Central memory CD4-positive, alpha-beta T cell (primary cell): Measurements from ENCODE around the gene TOMT.
"Not testable (repeated sequence)": the region's sequence is repeated elsewhere in the genome, so short reads cannot be mapped to it uniquely, and the experiment has no call there.

ENCODE experiments used
- DNase-seq: peaks from one replicate; pipeline ENCODE4 v3.0.0; 2022

The TOMT gene

DNA sequence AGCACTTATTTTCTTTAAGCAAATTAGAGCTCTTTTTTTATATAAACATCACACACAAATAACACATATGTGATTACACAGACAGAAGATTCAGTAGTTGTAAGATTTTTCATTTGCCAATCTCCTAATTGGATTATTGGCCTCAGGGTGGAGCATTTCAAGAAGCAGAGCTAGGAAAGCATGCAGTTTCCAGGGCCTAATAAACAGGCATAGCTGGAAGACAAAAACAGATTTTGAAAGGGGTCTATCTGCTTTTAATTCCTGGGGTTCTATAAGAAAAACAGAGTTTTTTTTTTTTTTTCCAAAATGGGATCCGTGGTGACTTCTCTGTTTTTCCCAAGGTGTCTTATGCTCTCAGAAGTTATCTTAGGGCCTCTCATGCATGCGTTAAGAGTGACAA, 22.2 kb downstream of the TOMT start:
- DNase-seq = no peak

DNA sequence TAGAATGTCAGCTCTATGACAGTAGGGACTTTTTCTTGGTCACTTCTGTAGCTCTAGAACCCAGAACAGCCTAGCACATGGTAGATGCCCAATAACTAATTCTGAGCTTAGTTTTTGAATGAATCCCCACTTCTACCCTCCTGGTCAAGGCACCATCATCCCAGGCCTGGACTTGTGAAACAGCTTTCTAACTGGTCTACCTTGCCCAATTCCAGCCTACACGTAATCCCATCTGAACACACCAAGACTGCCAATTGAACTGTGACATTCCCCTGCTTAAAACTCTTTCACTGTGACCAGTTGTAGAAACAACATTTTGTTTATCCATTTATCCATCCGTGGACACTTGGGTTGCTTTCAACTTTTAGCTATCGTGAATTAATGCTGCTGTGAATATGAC, 23.7 kb downstream of the TOMT start:
- no peak for DNase-seq

DNA sequence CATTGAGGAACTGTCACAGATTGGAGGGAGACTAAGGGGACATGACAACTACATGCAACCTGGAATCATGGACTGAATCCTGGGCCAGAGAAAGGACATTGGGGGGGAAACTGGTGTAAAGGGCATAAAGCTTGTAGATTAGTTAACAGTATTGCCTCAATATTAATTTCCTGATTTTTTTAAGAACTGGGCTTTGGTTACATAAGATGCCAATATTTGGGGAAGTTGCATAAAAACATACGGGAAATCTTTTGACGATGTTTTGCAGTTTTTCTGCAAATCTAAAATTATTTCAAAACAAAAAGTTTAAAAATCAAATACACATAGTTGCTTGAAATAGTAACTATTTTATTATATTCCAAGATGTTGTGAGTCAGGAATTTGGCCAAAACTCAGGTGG, 26.9 kb downstream of the TOMT start:
- DNase-seq = no peak

DNA sequence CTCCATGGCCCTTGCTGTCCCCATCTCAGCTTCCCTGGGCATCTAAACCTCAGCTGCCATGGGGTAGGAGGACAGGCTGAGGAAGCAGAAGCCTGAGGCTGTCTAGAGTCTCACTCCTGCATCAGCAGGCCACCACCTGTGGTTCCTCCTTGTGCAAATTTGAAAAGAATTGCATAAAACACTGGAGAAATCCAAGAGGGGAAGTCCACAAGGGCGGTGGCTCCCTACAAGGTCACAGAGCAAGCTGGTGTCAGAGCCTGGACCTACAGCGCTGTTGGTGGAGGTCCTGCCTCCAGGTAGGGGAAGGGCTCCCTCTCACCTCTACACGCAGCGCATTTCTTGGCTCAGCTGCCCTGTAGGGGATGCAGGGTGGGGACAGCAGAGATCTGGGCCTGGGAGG, 29.7 kb downstream of the TOMT start, which contains the start of gene FOLR3:
TSS of gene FOLR3 (plus strand) at position 253 of the 400 bp plus-strand sequence. CDS start 228 bp downstream, outside the sequence.
- not testable (repeated sequence) for DNase-seq

DNA sequence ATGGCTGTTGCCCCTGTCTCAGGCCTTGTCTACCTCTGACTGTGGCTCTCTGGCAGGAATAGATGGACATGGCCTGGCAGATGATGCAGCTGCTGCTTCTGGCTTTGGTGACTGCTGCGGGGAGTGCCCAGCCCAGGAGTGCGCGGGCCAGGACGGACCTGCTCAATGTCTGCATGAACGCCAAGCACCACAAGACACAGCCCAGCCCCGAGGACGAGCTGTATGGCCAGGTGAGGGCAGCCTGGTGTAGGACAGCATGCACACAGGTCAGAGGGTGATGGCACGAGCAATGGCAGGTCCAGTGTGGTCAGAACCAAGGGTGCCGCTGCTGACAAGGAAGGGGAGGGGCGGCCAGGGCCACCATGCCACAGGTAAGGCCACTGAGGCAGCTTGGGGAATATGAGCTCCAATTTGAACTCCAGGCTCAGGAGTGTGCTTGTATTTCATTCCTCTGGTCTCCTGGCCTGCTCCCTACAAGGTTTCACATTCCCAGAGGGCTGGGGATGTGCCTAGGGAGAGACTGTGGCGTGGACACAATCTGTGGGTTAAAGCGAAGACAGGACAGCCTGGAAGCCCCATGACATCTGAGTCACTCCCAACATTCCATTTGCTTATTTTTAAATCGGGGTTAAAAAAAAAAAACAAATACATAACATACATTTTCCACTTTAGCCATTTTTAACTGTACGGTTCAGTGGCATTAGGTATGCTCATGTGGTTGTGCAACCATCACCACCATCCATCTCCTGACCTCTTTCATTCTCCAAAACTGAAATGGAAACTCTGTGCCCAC, 30.4 kb downstream of the TOMT start:
- DNase-seq = no peak

DNA sequence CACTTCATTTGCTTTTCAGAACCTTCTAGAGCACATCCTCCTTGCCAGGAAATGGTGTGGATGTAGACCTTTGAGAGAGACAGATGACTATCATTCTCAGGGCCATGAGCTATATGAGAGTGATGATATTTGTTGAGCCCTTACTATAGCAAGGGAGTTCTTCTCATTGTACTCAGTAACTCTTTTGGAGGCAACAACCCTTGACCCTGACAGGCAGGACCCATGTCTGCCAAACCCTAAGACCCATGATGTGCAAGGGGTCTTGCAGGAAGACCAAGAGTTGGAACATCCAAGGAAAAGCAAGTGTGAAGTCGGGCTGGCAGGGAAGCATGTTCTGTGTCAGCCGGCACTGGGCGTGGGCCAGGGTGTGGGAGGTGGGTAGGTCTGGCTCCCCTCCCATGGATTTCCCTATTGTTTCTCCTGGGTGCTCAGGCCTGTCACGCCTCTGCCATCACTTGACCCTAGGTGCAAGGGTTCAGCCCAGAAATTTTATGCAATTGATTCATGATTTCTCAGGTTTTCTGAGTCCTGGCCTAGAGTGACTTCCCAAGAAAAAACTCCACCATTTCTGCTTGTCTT, 31.0 kb downstream of the TOMT start:
- DNase-seq = no peak

DNA sequence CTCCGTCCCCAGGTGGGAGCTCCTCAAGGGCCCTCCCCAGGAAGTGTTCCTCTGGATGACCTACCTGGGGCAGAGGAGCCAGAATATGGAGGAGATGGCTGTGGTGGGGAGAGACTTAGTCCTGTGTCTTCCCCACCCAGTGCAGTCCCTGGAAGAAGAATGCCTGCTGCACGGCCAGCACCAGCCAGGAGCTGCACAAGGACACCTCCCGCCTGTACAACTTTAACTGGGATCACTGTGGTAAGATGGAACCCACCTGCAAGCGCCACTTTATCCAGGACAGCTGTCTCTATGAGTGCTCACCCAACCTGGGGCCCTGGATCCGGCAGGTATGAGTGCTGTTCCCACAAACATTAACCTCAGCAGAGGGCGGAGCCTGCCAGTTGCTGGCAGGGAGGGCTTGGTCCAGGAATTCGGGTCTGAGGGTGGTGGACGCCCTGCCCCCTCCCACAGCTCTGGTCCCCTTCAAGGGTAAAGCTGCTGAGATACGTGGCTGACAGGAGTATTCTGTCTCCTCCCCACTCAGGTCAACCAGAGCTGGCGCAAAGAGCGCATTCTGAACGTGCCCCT, 33.2 kb downstream of the TOMT start:
- no peak for DNase-seq

DNA sequence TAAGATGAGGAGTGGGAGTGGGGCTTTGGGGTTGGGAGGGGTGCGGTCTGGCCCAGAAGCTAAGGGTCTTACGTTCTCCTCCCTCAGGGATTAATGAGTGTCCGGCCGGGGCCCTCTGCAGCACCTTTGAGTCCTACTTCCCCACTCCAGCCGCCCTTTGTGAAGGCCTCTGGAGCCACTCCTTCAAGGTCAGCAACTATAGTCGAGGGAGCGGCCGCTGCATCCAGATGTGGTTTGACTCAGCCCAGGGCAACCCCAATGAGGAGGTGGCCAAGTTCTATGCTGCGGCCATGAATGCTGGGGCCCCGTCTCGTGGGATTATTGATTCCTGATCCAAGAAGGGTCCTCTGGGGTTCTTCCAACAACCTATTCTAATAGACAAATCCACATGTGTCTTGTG, 33.8 kb downstream of the TOMT start:
- no peak for DNase-seq

DNA sequence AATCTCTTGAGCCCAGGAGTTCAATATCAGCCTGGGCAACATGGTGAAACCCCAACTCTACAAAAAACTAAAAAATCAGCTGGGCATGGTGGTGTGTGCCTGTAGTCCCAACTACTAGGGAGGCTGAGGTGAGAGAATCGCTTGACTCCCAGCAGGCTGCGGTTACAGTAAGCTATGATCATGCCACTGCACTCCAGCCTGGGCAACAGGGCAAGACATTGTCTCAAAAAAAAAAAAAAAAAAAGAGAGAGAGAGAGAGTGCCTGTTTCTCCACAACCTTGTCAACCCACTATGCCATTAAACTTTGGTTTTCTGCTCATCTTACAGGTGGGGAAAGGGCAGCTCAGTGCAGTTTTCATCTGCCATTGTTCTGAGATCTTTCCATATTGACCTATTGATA, 34.9 kb downstream of the TOMT start:
- no peak for DNase-seq

DNA sequence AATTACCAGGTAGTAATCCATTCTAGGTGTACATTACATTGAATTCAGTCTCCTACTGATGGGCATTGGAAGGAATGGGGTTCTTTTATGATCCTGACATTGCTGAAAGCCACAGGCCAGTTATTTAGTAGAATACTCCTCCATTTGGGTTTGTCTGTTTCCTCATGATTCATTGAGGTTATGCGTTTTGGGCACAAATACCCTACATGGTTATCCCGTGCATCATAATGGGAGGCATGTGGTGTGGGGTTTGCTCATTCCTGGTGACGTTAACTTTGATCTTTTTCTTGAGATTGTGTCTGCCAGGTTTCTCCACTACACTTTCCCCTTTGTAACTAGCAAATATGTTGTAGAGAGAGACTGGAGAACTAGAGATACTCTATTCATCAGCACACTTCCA, 35.3 kb downstream of the TOMT start:
- DNase-seq = no peak

DNA sequence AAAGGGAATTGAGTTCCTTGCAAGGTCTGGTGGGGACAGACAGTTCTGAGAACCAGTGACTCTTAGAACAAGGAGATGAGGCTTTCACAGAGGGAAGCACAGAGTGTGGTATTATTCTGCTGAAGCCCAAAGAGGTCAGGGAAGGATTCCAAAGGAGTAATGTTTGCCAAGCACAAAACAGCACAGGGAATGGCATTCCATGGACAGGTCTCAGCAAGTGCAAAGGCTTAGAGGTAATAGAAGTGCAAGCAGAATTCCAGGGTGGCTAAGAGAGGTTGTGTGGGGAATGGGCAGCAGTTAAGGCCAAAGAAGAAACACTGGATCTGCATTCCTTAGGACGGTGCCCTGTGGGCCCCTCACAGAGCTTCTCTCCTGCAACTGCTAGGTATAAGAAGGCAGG, 36.4 kb downstream of the TOMT start:
- DNase-seq = not testable (repeated sequence)

DNA sequence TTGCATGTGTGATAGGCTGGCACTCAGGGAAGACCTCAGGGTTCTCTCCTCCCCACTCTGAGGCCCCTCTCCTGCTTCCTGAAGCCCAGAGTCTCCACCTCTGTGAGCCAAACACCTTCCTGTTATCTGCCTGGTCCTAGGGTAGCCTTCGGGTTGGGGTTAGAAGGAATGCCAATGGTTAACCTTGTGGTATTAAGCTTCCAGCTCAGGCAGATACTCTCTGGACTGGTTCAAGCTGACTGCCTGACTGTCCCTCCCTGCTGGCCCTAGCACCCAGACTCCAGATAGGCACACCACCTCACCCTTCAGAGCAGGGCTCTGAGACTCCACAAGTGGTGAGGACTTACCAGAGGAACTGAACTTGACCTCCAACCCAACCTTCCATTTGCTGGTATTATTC, 36.8 kb downstream of the TOMT start:
- not testable (repeated sequence) for DNase-seq

DNA sequence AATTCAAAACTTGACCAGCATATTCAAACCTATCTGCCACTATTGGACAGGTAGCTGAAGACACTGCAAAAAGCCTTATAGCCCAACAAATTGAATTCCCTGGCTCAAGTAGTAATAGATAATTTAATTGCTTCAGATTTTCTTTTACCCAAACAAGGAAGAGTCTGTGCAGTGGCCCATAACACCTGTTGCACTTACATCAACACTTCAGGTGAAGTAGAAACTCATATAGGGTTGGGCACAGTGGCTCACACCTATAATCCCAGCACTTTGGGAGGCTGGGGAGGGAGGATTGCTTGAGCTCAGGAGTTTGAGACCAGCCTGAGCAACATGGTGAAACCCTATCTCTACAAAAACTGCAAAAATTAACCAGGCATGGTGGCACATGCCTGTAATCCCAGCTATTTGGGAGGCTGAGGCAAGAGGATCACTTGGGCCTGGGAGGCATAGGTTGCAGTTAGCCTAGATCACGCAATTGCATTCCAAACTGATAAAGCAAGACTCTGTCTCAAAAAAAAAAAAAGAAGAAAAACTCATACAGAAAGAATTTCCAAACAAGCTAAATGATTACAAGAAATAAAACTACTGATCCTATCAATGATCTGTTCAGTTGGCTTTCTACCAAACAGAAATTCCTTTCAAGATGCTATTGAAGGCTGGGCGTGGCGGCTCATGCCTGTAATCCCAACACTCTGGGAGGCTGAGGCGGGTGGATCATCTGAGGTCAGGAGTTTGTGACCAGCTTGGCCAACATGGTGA, 39.3 kb downstream of the TOMT start:
- no peak for DNase-seq

DNA sequence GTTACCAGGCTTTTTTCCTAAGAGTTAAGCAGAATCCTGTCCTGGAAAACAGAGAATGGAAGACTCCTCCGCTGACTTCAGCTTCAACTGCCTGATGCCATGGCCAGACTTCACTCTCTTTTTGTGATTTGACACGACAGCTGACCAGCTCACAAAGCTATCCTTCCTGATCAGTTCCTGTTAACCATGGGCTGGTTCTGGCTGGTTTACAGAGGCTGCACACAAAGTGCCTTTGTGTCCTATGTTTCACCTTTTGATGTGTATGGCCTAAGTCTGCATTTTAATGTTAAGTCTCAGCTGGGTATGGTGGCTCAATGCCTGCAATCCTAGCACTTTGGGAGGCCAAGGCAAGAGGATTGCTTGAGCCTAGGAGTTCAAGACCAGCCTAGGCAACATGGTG, 40.9 kb downstream of the TOMT start:
- no peak for DNase-seq

DNA sequence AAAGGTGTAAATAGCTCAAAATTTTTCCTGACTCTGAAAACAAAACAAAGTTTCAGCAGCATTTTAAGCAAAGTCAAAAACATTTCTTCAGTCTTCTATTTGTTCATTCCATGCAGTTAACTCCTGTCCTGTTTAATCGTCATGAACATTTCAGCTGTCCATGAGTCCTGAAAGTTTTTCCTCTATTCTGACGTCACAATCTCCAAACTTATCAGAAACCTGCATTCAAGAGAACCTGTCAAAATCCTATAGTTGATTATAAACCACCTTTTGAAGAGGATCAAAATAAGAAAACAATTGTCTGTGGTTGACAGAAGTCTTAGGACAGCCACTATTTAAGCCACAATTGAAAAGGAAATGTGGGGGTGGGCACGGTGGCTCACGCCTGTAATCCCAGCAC, 45.2 kb downstream of the TOMT start:
- DNase-seq = no peak

DNA sequence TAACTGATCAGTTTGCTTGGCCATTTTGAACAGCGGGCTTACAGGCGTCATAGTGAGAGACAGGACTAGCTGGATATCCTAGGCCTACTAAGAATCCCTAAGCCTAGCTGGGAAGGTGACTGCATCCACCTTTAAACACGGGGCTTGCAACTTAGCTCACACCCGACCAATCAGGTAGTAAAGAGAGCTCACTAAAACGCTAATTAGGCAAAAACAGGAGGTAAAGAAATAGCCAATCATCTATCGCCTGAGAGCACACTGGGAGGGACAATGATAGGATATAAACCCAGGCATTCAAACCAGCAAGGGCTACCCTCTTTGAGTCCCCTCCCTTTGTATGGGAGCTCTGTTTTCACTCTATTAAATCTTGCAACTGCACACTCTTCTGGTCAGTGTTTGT, 48.1 kb downstream of the TOMT start:
- DNase-seq = not testable (repeated sequence)

DNA sequence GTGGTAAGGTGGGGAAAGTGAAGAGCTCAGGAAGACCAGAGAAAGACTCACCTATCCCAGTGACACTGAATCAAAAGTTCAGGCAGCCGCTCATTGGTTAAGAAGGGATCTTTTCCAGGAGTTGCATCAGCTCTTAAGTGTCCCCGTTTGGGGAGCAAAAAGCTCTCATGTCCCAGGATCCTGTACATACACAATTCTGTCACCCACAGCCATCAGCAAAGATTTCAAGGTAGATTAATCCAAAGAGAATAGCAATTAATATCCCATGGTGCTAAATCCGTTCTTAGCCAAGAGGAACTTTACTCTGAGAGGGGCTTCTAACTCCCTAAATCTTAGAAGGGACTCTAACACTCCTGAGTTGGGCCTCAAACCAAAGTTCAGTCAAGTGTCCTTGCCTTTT, 49.1 kb downstream of the TOMT start:
- no peak for DNase-seq

DNA sequence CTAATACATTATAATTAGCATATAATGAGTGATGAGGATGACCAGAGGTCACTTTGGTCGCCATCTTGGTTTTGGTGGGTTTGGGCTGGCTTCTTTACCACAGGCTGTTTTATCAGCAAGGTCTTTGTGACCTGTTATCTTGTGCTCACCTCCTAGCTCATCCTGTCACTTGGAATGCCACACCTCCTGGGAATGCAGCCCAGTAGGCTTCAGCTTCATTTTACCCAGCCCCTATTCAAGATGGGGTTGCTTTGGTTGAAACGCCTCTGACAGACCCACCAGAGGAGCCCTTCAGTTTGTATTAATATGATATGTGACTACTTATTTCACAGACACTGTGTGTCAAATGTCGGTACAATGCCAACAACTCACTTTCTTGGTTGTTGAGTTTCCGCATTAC, 50.0 kb downstream of the TOMT start:
- no peak for DNase-seq

DNA sequence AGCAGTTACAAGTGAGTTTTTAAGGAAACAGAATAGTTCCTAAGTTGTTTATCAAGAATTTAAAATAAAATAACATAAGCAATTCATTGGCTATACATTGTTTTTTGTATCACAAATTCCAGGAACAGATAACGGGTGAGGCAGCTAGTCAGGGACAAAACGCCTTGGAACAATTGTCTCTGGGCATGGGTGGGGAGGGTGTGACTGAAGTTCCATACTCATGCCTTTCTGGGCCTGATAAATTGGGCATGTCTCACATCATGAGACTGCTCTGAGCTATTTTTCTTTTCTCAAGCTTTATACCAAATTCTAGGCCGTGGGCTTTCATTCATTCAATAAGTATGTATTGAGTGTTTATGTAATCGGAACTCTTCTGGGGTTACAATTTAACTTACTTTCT, 51.4 kb downstream of the TOMT start:
- no peak for DNase-seq
